Right atrium auricular region (tissue), 2 donors: Measurements from ENCODE around the gene SOX3. TPM values are rescaled to one million over a fixed set of nuclear protein-coding genes. Genes with fewer than 3 reads are reported as not detected.

Source experiments
- DNase-seq: peaks from one replicate; pipeline ENCODE4 v3.0.0-alpha.2; 2019; ENCODE audit warnings: low spot score
- H3K27ac ChIP-seq, 2 donors: fragments of 200-600 bp; sonication (generic); 1 replicate in 1 of 2; 2 replicates in 1 of 2; pipeline ENCODE4 v1.5.1; 2016 to 2019
- H3K27me3 ChIP-seq, 2 donors: fragments of 200-600 bp; sonication (generic); one replicate each; pipeline versions ENCODE4 v1.5.1 to v1.6.0; 2017 to 2019
- H3K36me3 ChIP-seq: fragments of 200-600 bp; sonication (generic); one replicate; pipeline ENCODE4 v1.5.1; 2016
- H3K4me1 ChIP-seq, 2 donors: fragments of 200-600 bp; sonication (generic); one replicate each; pipeline versions ENCODE4 v1.5.1 to v1.6.0; 2017 to 2019
- H3K4me3 ChIP-seq, 2 donors: fragments of 200-600 bp; sonication (generic); 1 replicate in 1 of 2; 2 replicates in 1 of 2; pipeline ENCODE4 v1.5.1; 2017 to 2019; ENCODE audit warnings: mild to moderate bottlenecking in 1 of 2, moderate library complexity in 1 of 2
- H3K9me3 ChIP-seq, 2 donors: fragments of 200-600 bp; sonication (generic); one replicate each; pipeline ENCODE4 v1.5.1; 2019
- total RNA-seq, 2 donors: library from RNA; depleted of rRNA; stranded (reverse); fragments of >200 nt; gene quantifications; one replicate each; pipeline ENCODE4 v1.1.0, GENCODE V29; 2016
- TF ChIP-seq, protein P1 (sequence below), 2 donors: fragments of 200-600 bp; sonication (generic); IDR thresholded peaks; one replicate each; pipeline ENCODE4 v1.5.1; 2019; ENCODE audit warnings: antibody characterized with exemption in 2 of 2

The SOX3 gene
- total RNA-seq, 2 donors from 2014 or later = not detected

DNA sequence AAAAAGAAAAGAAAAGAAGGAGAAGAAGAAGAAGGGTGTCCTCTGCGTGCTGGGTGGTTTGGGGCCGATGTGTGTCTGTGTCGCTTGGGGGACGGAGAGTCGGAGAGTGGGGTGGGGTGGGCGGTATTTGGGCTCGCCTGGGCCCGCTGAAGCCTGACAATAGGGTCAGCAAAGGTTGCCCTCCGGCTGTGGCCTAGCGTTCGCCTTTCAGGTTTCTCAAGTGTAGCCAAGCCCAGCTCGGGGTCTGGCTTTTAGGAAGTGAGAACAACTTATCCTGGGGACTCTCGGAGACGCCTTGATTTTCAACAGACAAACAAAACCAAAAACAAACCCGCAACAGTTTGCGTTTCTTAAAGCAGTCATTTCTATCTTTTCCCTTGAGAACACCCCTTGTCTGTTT, 4.1 kb upstream of the SOX3 start:
- peaks cover 0 to 28% of the 10 kb centered on the region in 2 donors for H3K4me1 ChIP-seq
- H3K9me3 ChIP-seq = no peaks in the 10 kb centered on the region
- peaks cover 10 to 31% of the 10 kb centered on the region in 2 donors for H3K27me3 ChIP-seq
- DNase-seq = no peak
- H3K4me3 ChIP-seq = no peak overlapping the region
- no peaks in the 10 kb centered on the region for H3K36me3 ChIP-seq
- H3K27ac ChIP-seq = no peak overlapping the region
- TF ChIP-seq, protein P1, sequence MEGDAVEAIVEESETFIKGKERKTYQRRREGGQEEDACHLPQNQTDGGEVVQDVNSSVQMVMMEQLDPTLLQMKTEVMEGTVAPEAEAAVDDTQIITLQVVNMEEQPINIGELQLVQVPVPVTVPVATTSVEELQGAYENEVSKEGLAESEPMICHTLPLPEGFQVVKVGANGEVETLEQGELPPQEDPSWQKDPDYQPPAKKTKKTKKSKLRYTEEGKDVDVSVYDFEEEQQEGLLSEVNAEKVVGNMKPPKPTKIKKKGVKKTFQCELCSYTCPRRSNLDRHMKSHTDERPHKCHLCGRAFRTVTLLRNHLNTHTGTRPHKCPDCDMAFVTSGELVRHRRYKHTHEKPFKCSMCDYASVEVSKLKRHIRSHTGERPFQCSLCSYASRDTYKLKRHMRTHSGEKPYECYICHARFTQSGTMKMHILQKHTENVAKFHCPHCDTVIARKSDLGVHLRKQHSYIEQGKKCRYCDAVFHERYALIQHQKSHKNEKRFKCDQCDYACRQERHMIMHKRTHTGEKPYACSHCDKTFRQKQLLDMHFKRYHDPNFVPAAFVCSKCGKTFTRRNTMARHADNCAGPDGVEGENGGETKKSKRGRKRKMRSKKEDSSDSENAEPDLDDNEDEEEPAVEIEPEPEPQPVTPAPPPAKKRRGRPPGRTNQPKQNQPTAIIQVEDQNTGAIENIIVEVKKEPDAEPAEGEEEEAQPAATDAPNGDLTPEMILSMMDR (IDR thresholded peaks at IDR 0.05) = no peak

DNA sequence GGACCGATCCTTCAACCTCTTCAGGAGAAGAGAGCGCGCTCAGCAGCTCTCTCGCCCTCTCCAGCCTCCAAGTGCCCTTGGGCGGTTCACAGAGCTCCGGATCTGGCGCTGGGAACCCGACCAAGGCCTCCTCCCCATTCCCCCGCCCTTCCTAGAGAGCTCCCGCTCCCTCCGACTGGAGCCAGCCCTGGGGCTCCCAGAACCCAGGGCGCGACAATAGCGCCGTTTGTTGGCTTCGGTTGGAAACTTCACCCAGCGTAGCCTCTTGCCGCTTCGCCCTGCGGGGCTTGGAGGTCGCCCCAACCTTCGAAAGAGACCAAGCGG, 3.1 kb upstream of the SOX3 start:
- TF ChIP-seq, protein P1 (IDR thresholded peaks at IDR 0.05) = no peak
- H3K9me3 ChIP-seq = no peaks in the 10 kb centered on the region
- no peak for DNase-seq
- no peak overlapping the region for H3K27ac ChIP-seq
- peaks cover 10 to 31% of the 10 kb centered on the region in 2 donors for H3K27me3 ChIP-seq
- H3K4me1 ChIP-seq = peaks cover 0 to 28% of the 10 kb centered on the region in 2 donors
- H3K4me3 ChIP-seq = no peak overlapping the region
- H3K36me3 ChIP-seq = no peaks in the 10 kb centered on the region

DNA sequence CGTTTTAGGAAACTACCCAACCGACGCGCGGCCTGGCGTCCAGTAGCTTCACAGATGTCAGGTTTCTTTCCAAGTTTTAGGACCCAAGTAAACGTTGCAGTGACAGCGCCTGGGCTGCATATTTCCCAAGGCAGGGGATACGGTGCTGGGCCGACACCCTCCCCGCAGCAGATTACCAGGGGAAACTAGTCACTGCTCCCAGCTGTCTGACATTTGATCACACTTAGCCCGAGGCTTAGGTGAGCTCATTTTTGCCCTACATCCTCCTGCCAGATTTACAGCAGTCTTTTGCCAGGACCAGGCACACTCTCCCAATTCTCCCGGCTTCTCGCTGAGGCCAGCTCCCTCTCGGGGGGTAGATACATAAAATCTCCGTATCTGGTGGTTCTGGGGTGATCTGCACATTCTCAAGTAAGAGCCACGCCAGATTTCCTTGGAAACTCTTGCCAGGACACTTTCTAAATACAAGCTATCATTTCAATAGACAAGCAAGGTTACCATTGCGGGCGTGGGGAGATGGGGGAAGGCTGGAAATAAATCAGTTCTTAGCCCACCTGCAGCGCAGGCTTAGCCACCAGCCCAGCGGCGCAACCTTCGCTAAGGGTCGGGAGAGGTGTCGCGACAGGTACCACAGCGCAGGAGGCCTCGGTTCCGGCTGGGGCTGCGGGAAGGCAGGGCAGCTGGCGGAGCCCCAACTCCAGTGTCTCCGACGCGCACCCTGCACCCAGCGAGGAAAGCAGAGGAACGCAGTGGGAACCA, 2.5 kb upstream of the SOX3 start:
- DNase-seq = no peak
- peaks cover 0 to 28% of the 10 kb centered on the region in 2 donors for H3K4me1 ChIP-seq
- TF ChIP-seq, protein P1 (IDR thresholded peaks at IDR 0.05) = no peak
- H3K4me3 ChIP-seq = no peak overlapping the region
- no peaks in the 10 kb centered on the region for H3K9me3 ChIP-seq
- no peak overlapping the region for H3K27ac ChIP-seq
- peaks cover 10 to 31% of the 10 kb centered on the region in 2 donors for H3K27me3 ChIP-seq
- no peaks in the 10 kb centered on the region for H3K36me3 ChIP-seq

DNA sequence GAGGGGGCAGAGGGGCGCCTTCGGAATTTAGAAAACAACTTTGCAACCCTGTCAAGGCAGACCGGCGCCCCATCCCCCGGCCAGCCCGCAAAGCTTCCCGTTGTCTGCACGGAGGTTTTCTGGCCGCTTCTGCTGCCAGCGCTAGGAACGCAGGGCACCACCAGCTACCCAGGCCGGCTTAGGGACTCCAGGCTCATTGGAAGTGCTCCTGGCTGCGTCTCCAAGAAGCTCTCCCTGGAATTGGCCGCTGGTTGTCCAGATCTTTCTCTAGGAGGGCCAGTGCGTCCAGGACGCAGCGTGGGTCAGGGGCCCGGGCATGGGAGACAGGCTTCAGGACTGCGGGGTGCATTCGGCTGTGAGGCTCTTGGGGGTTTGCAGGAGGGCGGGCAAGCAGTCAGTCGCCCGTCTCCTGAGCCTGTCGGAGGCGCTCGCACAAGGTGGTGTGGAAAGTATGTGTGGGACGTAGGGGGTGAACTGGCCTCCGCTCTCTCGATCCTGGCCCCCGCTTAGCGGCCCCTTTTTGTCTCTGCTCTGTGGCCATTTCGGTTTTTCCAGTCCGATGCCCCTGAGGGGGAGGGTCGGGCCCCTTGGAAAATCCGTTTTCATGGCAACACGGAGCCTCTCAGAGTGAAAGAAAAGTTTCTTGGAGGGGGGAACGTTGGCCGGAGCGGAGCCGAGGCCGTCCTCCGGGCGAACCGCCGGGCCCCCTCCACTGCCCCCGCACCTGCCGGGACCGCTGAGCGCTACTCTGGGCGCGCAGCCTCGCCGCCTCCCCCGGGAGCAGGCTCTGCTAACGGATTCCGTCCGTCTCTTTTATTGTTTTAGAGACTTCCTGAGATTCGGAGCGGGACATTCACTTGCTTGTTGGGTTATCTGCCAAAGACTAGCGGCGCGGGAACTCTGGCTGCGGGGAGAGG, 810 bp upstream of the SOX3 start:
- Histone ChIP-seq H3K27me3 (peaks cover 10 to 23% of the 10 kb centered on the region in 2 donors), H3K4me3 (no peak overlapping the region), H3K36me3 (no peaks in the 10 kb centered on the region), H3K9me3 (no peaks in the 10 kb centered on the region), H3K4me1 (peaks cover 0 to 28% of the 10 kb centered on the region in 2 donors), H3K27ac (no peak overlapping the region)
- no peak for DNase-seq
- TF ChIP-seq, protein P1 (IDR thresholded peaks at IDR 0.05) = no peak

DNA sequence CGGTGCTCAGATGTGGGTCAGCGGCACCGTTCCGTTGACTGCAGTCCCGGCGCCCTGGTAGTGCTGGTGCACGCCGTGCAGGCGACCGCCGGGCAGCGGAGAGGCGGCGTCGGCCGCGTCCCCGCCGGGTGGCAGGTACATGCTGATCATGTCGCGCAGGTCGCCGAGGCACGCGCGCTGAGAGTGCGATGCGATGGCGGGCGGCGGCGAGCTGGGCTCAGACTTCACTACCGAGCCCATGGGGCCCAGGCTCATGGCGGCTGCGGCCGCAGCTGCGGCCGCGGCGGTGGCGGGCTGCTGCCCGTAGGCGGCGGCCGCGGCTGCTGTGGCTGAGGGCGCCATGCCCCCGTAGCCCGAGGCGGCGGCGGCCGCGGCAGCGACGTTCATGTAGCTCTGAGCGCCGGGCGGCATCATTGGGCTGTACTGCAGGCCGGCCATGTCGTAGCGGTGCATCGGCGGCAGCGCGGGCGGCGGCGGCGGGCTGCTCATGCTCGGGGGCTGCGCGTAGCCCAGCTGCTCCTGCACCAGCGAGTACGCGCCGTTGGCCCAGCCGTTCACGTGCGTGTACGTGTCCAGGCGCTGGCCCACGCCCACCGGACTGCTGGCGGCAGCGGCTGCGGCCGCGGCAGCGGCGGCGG, 1.0 kb downstream of the SOX3 start:
- no peak for DNase-seq
- H3K4me1 ChIP-seq = peaks cover 0 to 28% of the 10 kb centered on the region in 2 donors
- no peaks in the 10 kb centered on the region for H3K9me3 ChIP-seq
- no peaks in the 10 kb centered on the region for H3K36me3 ChIP-seq
- H3K4me3 ChIP-seq = peak overlapping the region in 1 of 2 donors; percentile 35
- TF ChIP-seq, protein P1 (IDR thresholded peaks at IDR 0.05) = no peak
- no peak overlapping the region for H3K27ac ChIP-seq
- H3K27me3 ChIP-seq = peaks cover 10 to 18% of the 10 kb centered on the region in 2 donors
